HepG2 (cell line): ENCODE results near the gene BBC3. TPM values are rescaled to one million over a fixed set of nuclear protein-coding genes. Genes with fewer than 3 reads are reported as not detected.

Experiments
- AKAP8 ChIP-seq: sonication (generic); formaldehyde crosslinking; IDR thresholded peaks from 2 replicates; pipeline ENCODE4 v1.5.1; 2020; ENCODE audit warnings: mild to moderate bottlenecking, missing genetic modification reagents
- DMAP1 ChIP-seq: IDR thresholded peaks from 2 replicates; pipeline ENCODE4 v1.6.1; 2016
- DNMT3B ChIP-seq: conservative IDR thresholded peaks from 2 replicates; pipeline ENCODE4 v1.6.1; 2016; ENCODE audit warnings: missing biosample characterization, control low read depth
- GLI4 ChIP-seq: sonication (generic); formaldehyde crosslinking; IDR thresholded peaks from 2 replicates; pipeline ENCODE4 v1.5.1; 2020; ENCODE audit warnings: missing genetic modification reagents, mild to moderate bottlenecking, moderate library complexity, borderline replicate concordance
- IRF9 ChIP-seq: sonication (generic); formaldehyde crosslinking; IDR thresholded peaks from 2 replicates; pipeline ENCODE4 v1.8.0; 2022; ENCODE audit warnings: missing genetic modification reagents, mild to moderate bottlenecking, borderline replicate concordance
- MTA3 ChIP-seq: sonication (generic); formaldehyde crosslinking; IDR thresholded peaks from 2 replicates; pipeline ENCODE4 v1.4.0; 2020; ENCODE audit warnings: missing genetic modification reagents
- NFE2 ChIP-seq: sonication (generic); formaldehyde crosslinking; IDR thresholded peaks from 2 replicates; pipeline ENCODE4 v1.4.0; 2020; ENCODE audit warnings: missing genetic modification reagents
- RBM39 ChIP-seq: fragments of 200-400 bp; formaldehyde crosslinking; IDR thresholded peaks from one replicate; pipeline ENCODE4 v1.6.1; 2018; ENCODE audit warnings: antibody characterized with exemption, mild to moderate bottlenecking, low read depth, low read length; ENCODE audit not compliant: poor library complexity, severe bottlenecking
- SP1 ChIP-seq, 2 experiments: fragments of 450-650 bp in 1 of 2; sonication (generic) in 1 of 2; formaldehyde crosslinking in 1 of 2; IDR thresholded peaks; 2 replicates each; pipeline versions ENCODE4 v1.4.0 to v1.6.1; 2016 to 2020; ENCODE audit warnings: missing genetic modification reagents in 1 of 2
- SRSF1 ChIP-seq: fragments of 200-400 bp; formaldehyde crosslinking; optimal IDR thresholded peaks from 2 replicates; pipeline ENCODE3; 2017; ENCODE audit warnings: mild to moderate bottlenecking, low read depth, low read length, moderate library complexity
- ZKSCAN5 ChIP-seq: sonication (generic); formaldehyde crosslinking; IDR thresholded peaks from 2 replicates; pipeline ENCODE4 v1.5.1; 2020; ENCODE audit warnings: mild to moderate bottlenecking, missing genetic modification reagents
- ZNF766 ChIP-seq: sonication (generic); formaldehyde crosslinking; IDR thresholded peaks from 2 replicates; pipeline ENCODE4 v1.5.0; 2020; ENCODE audit warnings: missing genetic modification reagents, borderline replicate concordance
- ZNF839 ChIP-seq: sonication (generic); formaldehyde crosslinking; IDR thresholded peaks from 2 replicates; pipeline ENCODE4 v1.4.0; 2020; ENCODE audit warnings: missing genetic modification reagents, mild to moderate bottlenecking, borderline replicate concordance
- ZNF883 ChIP-seq: sonication (generic); formaldehyde crosslinking; IDR thresholded peaks from 2 replicates; pipeline ENCODE4 v1.5.1; 2020; ENCODE audit warnings: mild to moderate bottlenecking, missing genetic modification reagents; ENCODE audit errors: not compliant biosample characterization
- ZSCAN21 ChIP-seq: sonication (generic); formaldehyde crosslinking; IDR thresholded peaks from 2 replicates; pipeline ENCODE4 v1.8.0; 2022; ENCODE audit warnings: mild to moderate bottlenecking, missing genetic modification reagents, moderate library complexity, borderline replicate concordance
- ZSCAN5A ChIP-seq: sonication (generic); formaldehyde crosslinking; IDR thresholded peaks from 2 replicates; pipeline ENCODE4 v1.8.0; 2022; ENCODE audit warnings: mild to moderate bottlenecking, missing genetic modification reagents, borderline replicate concordance
- polyA plus RNA-seq, 8 experiments: library from polyadenylated mRNA; depleted of rRNA in 3 of 8; stranded (reverse) in 7 of 8; unstranded in 1 of 8; fragments of >200 nt; fragmentation: Illumina TruSeq in 4 of 8; extraction: Trizol in 4 of 8; gene quantifications; 2 replicates each; pipeline versions ENCODE4 v1.2.1 to v1.2.3, GENCODE V29; 2011 to 2016; ENCODE audit warnings: low read depth in 4 of 8, missing spikeins in 1 of 8, mixed read lengths in 1 of 8; ENCODE audit not compliant: insufficient read depth in 1 of 8
- total RNA-seq, 5 experiments: library from RNA; depleted of rRNA; stranded (reverse); fragments of >200 nt; fragmentation: Illumina TruSeq; extraction: Trizol; gene quantifications; 2 replicates each; pipeline ENCODE4 v1.2.3, GENCODE V29; 2016; ENCODE audit warnings: low read depth in 1 of 5
- TF ChIP-seq, protein P1 (sequence below): IDR thresholded peaks from 2 replicates; pipeline ENCODE4 v1.6.1; 2016; ENCODE audit warnings: low read depth, borderline replicate concordance
- TF ChIP-seq, protein P2 (sequence below): sonication (generic); formaldehyde crosslinking; IDR thresholded peaks from 2 replicates; pipeline ENCODE4 v1.5.0; 2020; ENCODE audit warnings: missing genetic modification reagents
- TF ChIP-seq, protein P3 (sequence below): sonication (generic); formaldehyde crosslinking; IDR thresholded peaks from 2 replicates; pipeline ENCODE4 v1.5.0; 2020; ENCODE audit warnings: mild to moderate bottlenecking, missing genetic modification reagents

Gene BBC3
- total and polyA plus RNA-seq, 2 of the 13 experiments (the other 11 are each of a cell fraction or from before 2014, with no cell fraction given), result 6.1 to 8.8 TPM

GRCh38 chr19:47273313-47274070 lies 42.5 kb upstream of the BBC3 start (continued):
- TF ChIP-seq RBM39, result peak; percentile 16
- no peak for TF ChIP-seq ZSCAN5A
- peak; percentile 65 for TF ChIP-seq DMAP1 (CRISPR knock-in tag)
- peak; percentile 72; the same call in 1 of the 2 replicates for TF ChIP-seq ZNF839
- no peak for TF ChIP-seq DNMT3B (CRISPR knock-in tag)
- TF ChIP-seq GLI4, result no peak
- TF ChIP-seq ZSCAN21, result peak; percentile 53; the same call in 1 of the 2 replicates
- TF ChIP-seq MTA3 (CRISPR knock-in tag), result no peak
- TF ChIP-seq SP1 (IDR thresholded peaks at IDR 0.05), result no peak
- TF ChIP-seq SP1 (CRISPR knock-in tag; IDR thresholded peaks at IDR 0.05), result peak; percentile 92
- TF ChIP-seq, protein P1, sequence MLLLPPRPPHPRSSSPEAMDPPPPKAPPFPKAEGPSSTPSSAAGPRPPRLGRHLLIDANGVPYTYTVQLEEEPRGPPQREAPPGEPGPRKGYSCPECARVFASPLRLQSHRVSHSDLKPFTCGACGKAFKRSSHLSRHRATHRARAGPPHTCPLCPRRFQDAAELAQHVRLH, result no peak
- TF ChIP-seq, protein P2, sequence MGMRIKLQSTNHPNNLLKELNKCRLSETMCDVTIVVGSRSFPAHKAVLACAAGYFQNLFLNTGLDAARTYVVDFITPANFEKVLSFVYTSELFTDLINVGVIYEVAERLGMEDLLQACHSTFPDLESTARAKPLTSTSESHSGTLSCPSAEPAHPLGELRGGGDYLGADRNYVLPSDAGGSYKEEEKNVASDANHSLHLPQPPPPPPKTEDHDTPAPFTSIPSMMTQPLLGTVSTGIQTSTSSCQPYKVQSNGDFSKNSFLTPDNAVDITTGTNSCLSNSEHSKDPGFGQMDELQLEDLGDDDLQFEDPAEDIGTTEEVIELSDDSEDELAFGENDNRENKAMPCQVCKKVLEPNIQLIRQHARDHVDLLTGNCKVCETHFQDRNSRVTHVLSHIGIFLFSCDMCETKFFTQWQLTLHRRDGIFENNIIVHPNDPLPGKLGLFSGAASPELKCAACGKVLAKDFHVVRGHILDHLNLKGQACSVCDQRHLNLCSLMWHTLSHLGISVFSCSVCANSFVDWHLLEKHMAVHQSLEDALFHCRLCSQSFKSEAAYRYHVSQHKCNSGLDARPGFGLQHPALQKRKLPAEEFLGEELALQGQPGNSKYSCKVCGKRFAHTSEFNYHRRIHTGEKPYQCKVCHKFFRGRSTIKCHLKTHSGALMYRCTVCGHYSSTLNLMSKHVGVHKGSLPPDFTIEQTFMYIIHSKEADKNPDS (CRISPR knock-in tag), result no peak
- TF ChIP-seq ZKSCAN5 (CRISPR knock-in tag), result no peak
- no peak for TF ChIP-seq NFE2 (CRISPR knock-in tag)
- TF ChIP-seq, protein P3, sequence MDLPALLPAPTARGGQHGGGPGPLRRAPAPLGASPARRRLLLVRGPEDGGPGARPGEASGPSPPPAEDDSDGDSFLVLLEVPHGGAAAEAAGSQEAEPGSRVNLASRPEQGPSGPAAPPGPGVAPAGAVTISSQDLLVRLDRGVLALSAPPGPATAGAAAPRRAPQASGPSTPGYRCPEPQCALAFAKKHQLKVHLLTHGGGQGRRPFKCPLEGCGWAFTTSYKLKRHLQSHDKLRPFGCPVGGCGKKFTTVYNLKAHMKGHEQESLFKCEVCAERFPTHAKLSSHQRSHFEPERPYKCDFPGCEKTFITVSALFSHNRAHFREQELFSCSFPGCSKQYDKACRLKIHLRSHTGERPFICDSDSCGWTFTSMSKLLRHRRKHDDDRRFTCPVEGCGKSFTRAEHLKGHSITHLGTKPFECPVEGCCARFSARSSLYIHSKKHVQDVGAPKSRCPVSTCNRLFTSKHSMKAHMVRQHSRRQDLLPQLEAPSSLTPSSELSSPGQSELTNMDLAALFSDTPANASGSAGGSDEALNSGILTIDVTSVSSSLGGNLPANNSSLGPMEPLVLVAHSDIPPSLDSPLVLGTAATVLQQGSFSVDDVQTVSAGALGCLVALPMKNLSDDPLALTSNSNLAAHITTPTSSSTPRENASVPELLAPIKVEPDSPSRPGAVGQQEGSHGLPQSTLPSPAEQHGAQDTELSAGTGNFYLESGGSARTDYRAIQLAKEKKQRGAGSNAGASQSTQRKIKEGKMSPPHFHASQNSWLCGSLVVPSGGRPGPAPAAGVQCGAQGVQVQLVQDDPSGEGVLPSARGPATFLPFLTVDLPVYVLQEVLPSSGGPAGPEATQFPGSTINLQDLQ, result no peak
- no peak for TF ChIP-seq AKAP8 (CRISPR knock-in tag)
- TF ChIP-seq ZNF766 (CRISPR knock-in tag), result 0 out of 2 replicates have a peak, but pooled peaks have one; percentile 60
- TF ChIP-seq ZNF883 (CRISPR knock-in tag), result no peak
- TF ChIP-seq IRF9 (CRISPR knock-in tag), result no peak
- TF ChIP-seq SRSF1, result no peak
